ENCODE data around the gene LZTS3.

Gene LZTS3

GRCh38 chr20:3203315-3204123 lies 30.2 kb upstream of the LZTS3 start:
- no peak overlapping the region for H3K27ac ChIP-seq (ENCODE audit: low read depth, low read length)
- peaks cover 6% of the 10 kb centered on the region for H3K4me1 ChIP-seq (ENCODE audit: control insufficient read depth, insufficient read depth, low read length)
- H3K36me3 ChIP-seq (ENCODE audit: control insufficient read depth, insufficient read depth, low read length): peaks cover 9% of the 10 kb centered on the region
- no peaks in the 10 kb centered on the region for H3K27me3 ChIP-seq (ENCODE audit: control insufficient read depth, insufficient read depth, low read length)
- H3K9ac ChIP-seq (ENCODE audit: low read length): peak overlapping the region; percentile 85
- H3K4me3 ChIP-seq (ENCODE audit: low read length): peak overlapping the region; percentile 94

- peaks cover 6% of the 10 kb centered on the region for H3K4me1 ChIP-seq (ENCODE audit: control insufficient read depth, insufficient read depth, low read length)
- no peak overlapping the region for H3K27ac ChIP-seq (ENCODE audit: low read depth, low read length)
- H3K36me3 ChIP-seq (ENCODE audit: control insufficient read depth, insufficient read depth, low read length): peaks cover 9% of the 10 kb centered on the region
- peak overlapping the region; percentile 85 for H3K9ac ChIP-seq (ENCODE audit: low read length)
- H3K27me3 ChIP-seq (ENCODE audit: control insufficient read depth, insufficient read depth, low read length): no peaks in the 10 kb centered on the region
- peak overlapping the region; percentile 94 for H3K4me3 ChIP-seq (ENCODE audit: low read length)
These were observed 29.6 kb upstream of the LZTS3 start for GRCh38 chr20:3202965-3203314.

GRCh38 chr20:3199976-3200755 lies 26.8 kb upstream of the LZTS3 start:
- Histone ChIP-seq H3K27ac (ENCODE audit: low read depth, low read length) (no peak overlapping the region), H3K9ac (ENCODE audit: low read length) (no peak overlapping the region), H3K36me3 (ENCODE audit: control insufficient read depth, insufficient read depth, low read length) (peaks cover 20% of the 10 kb centered on the region), H3K4me1 (ENCODE audit: control insufficient read depth, insufficient read depth, low read length) (peaks cover 6% of the 10 kb centered on the region), H3K27me3 (ENCODE audit: control insufficient read depth, insufficient read depth, low read length) (no peaks in the 10 kb centered on the region), H3K4me3 (ENCODE audit: low read length) (no peak overlapping the region)

GRCh38 chr20:3199206-3199605 lies 25.9 kb upstream of the LZTS3 start:
- Histone ChIP-seq H3K9ac (ENCODE audit: low read length) (no peak overlapping the region), H3K36me3 (ENCODE audit: control insufficient read depth, insufficient read depth, low read length) (peaks cover 29% of the 10 kb centered on the region), H3K27ac (ENCODE audit: low read depth, low read length) (no peak overlapping the region), H3K27me3 (ENCODE audit: control insufficient read depth, insufficient read depth, low read length) (no peaks in the 10 kb centered on the region), H3K4me1 (ENCODE audit: control insufficient read depth, insufficient read depth, low read length) (peaks cover 6% of the 10 kb centered on the region), H3K4me3 (ENCODE audit: low read length) (no peak overlapping the region)

- H3K9ac ChIP-seq (ENCODE audit: low read length): no peak overlapping the region
- H3K4me1 ChIP-seq (ENCODE audit: control insufficient read depth, insufficient read depth, low read length): no peaks in the 10 kb centered on the region
- no peak overlapping the region for H3K27ac ChIP-seq (ENCODE audit: low read depth, low read length)
- no peak overlapping the region for H3K4me3 ChIP-seq (ENCODE audit: low read length)
- H3K36me3 ChIP-seq (ENCODE audit: control insufficient read depth, insufficient read depth, low read length): peaks cover 45% of the 10 kb centered on the region
- H3K27me3 ChIP-seq (ENCODE audit: control insufficient read depth, insufficient read depth, low read length): no peaks in the 10 kb centered on the region
These were observed 22.4 kb upstream of the LZTS3 start for GRCh38 chr20:3195590-3196237.

GRCh38 chr20:3194617-3195280 lies 21.4 kb upstream of the LZTS3 start:
- Histone ChIP-seq H3K36me3 (ENCODE audit: control insufficient read depth, insufficient read depth, low read length) (peaks cover 44% of the 10 kb centered on the region), H3K9ac (ENCODE audit: low read length) (no peak overlapping the region), H3K27me3 (ENCODE audit: control insufficient read depth, insufficient read depth, low read length) (no peaks in the 10 kb centered on the region), H3K27ac (ENCODE audit: low read depth, low read length) (no peak overlapping the region), H3K4me3 (ENCODE audit: low read length) (no peak overlapping the region), H3K4me1 (ENCODE audit: control insufficient read depth, insufficient read depth, low read length) (no peaks in the 10 kb centered on the region)

- no peaks in the 10 kb centered on the region for H3K27me3 ChIP-seq (ENCODE audit: control insufficient read depth, insufficient read depth, low read length)
- H3K36me3 ChIP-seq (ENCODE audit: control insufficient read depth, insufficient read depth, low read length): peaks cover 44% of the 10 kb centered on the region
- H3K9ac ChIP-seq (ENCODE audit: low read length): no peak overlapping the region
- no peak overlapping the region for H3K4me3 ChIP-seq (ENCODE audit: low read length)
- no peaks in the 10 kb centered on the region for H3K4me1 ChIP-seq (ENCODE audit: control insufficient read depth, insufficient read depth, low read length)
- H3K27ac ChIP-seq (ENCODE audit: low read depth, low read length): no peak overlapping the region
These were observed 20.7 kb upstream of the LZTS3 start for GRCh38 chr20:3193806-3194616.

GRCh38 chr20:3192226-3193015 lies 19.1 kb upstream of the LZTS3 start:
- Histone ChIP-seq H3K36me3 (ENCODE audit: control insufficient read depth, insufficient read depth, low read length) (peaks cover 44% of the 10 kb centered on the region), H3K27ac (ENCODE audit: low read depth, low read length) (no peak overlapping the region), H3K4me3 (ENCODE audit: low read length) (no peak overlapping the region), H3K4me1 (ENCODE audit: control insufficient read depth, insufficient read depth, low read length) (no peaks in the 10 kb centered on the region), H3K9ac (ENCODE audit: low read length) (no peak overlapping the region), H3K27me3 (ENCODE audit: control insufficient read depth, insufficient read depth, low read length) (no peaks in the 10 kb centered on the region)

- H3K36me3 ChIP-seq (ENCODE audit: control insufficient read depth, insufficient read depth, low read length): peaks cover 38% of the 10 kb centered on the region
- H3K4me1 ChIP-seq (ENCODE audit: control insufficient read depth, insufficient read depth, low read length): no peaks in the 10 kb centered on the region
- H3K9ac ChIP-seq (ENCODE audit: low read length): no peak overlapping the region
- H3K4me3 ChIP-seq (ENCODE audit: low read length): no peak overlapping the region
- H3K27me3 ChIP-seq (ENCODE audit: control insufficient read depth, insufficient read depth, low read length): no peaks in the 10 kb centered on the region
- no peak overlapping the region for H3K27ac ChIP-seq (ENCODE audit: low read depth, low read length)
These were observed 17.3 kb upstream of the LZTS3 start for GRCh38 chr20:3190681-3191111.

GRCh38 chr20:3189561-3190131 lies 16.3 kb upstream of the LZTS3 start:
- no peak overlapping the region for H3K27ac ChIP-seq (ENCODE audit: low read depth, low read length)
- H3K36me3 ChIP-seq (ENCODE audit: control insufficient read depth, insufficient read depth, low read length): peaks cover 28% of the 10 kb centered on the region
- no peak overlapping the region for H3K4me3 ChIP-seq (ENCODE audit: low read length)
- H3K9ac ChIP-seq (ENCODE audit: low read length): no peak overlapping the region
- no peaks in the 10 kb centered on the region for H3K27me3 ChIP-seq (ENCODE audit: control insufficient read depth, insufficient read depth, low read length)
- H3K4me1 ChIP-seq (ENCODE audit: control insufficient read depth, insufficient read depth, low read length): no peaks in the 10 kb centered on the region
